ENCODE results near the gene LINS1.

GRCh38 chr15:100544338-100544841 is 57.6 kb downstream of the LINS1 start:
- TF ChIP-seq CTCF (IDR thresholded peaks at IDR 0.05; ENCODE audit: low read depth, low read length) (no peak), MYC (IDR thresholded peaks at IDR 0.05; ENCODE audit: low read depth, low read length) (no peak), POLR2A (IDR thresholded peaks at IDR 0.05; ENCODE audit: extremely low read depth, insufficient read length) (no peak)
